ENCODE data around the gene CASP5.
"Not testable (repeated sequence)": the region's sequence is repeated elsewhere in the genome, so short reads cannot be mapped to it uniquely, and the experiment has no call there.

CASP5 gene

DNA sequence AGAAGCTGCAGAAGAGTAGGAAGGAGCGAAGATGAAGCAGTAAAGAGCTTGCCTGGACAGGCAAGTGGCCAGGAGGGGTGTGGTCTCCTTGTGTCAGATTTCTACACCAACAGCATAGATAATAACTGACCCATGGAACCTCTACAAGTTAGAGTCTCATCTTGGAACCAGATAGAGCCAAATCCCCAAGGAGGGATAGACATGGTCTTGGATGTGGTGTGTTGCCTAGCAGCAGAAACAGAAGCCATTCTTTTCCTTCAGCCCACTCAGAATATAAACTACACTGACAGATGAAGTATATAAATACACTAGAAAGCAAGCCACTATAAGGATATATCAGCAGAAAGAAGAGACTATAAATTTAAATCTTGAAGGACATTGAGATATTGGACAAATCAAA, 26.5 kb upstream of the CASP5 start:
- Histone ChIP-seq H3K27me3 (ENCODE audit: control insufficient read depth, insufficient read depth, low read length) (no peaks in the 10 kb centered on the region), H3K9ac (ENCODE audit: low read length) (no peak overlapping the region), H3K4me3 (ENCODE audit: low read depth, low read length) (no peak overlapping the region), H3K36me3 (ENCODE audit: control insufficient read depth, insufficient read depth, low read length) (no peaks in the 10 kb centered on the region), H3K4me1 (ENCODE audit: control insufficient read depth, insufficient read depth, low read length) (no peaks in the 10 kb centered on the region), H3K27ac (ENCODE audit: low read depth, low read length) (no peak overlapping the region), H3K9me3 (ENCODE audit: control insufficient read depth, insufficient read depth, low read depth, low read length) (no peaks in the 10 kb centered on the region)

DNA sequence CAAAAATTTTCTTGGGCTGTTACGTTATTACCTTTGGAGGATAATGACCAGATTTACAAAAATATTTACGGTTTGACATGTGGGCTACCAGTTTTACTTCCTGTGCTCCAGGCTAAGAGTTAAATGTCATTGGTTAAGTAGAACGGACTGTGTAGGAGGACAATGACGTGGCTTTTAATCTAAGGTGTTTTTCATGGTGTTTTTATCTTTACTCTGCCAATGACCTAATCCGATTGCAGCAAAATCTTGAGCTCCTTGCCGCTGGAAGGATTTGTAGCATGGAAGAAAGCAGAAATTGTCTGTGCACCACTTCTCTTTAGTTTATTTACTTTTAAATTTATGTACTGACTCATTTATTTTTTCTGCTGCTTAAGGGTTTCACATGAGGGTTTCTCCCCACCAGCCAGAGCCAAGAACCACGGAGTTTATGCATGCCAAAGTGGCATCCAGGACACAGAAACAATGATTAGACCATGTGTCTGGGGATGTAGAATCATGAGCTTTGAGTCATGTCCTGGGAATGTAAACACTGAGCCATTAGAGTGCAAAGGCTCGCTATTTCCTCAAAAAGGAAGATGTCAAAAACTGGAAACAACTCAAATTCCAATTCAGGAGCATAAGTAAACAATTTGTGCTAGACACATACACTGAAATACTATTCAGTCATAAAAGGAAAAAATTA, 24.1 kb upstream of the CASP5 start:
- Histone ChIP-seq H3K36me3 (ENCODE audit: control insufficient read depth, insufficient read depth, low read length) (no peaks in the 10 kb centered on the region), H3K9ac (ENCODE audit: low read length) (no peak overlapping the region), H3K4me1 (ENCODE audit: control insufficient read depth, insufficient read depth, low read length) (no peaks in the 10 kb centered on the region), H3K4me3 (ENCODE audit: low read depth, low read length) (no peak overlapping the region), H3K27ac (ENCODE audit: low read depth, low read length) (no peak overlapping the region), H3K9me3 (ENCODE audit: control insufficient read depth, insufficient read depth, low read depth, low read length) (no peaks in the 10 kb centered on the region), H3K27me3 (ENCODE audit: control insufficient read depth, insufficient read depth, low read length) (no peaks in the 10 kb centered on the region)

DNA sequence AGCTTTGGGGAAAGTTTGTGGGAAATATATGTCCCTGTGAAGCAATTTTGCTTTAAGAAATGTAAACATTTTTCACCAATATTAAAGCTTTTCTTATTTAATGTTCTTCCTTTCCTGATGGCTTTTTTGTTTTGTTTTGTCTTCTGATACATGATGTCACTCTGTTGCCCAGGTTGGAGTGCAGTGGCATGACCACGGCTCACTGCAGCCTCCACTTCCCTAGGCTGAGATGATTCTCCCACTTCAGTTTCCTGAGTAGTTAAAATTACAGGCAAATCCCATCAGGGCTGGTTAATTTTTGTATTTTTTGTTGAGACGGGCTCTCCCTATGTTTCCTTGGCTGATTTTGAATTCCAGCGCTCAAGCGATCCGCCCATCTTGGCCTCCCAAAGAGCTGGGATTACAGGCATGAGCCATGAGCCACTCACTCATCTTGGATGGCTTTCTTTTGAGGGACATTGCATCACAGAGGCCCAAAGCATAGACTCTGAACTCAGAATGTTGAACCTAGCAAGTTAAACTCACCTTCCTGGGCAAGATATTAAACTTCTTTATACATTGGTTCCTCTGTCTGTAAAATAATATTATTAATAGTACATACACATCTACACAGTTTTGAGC, 22.8 kb upstream of the CASP5 start:
- Histone ChIP-seq H3K4me3 (ENCODE audit: low read depth, low read length) (no peak overlapping the region), H3K4me1 (ENCODE audit: control insufficient read depth, insufficient read depth, low read length) (no peaks in the 10 kb centered on the region), H3K9ac (ENCODE audit: low read length) (no peak overlapping the region)

DNA sequence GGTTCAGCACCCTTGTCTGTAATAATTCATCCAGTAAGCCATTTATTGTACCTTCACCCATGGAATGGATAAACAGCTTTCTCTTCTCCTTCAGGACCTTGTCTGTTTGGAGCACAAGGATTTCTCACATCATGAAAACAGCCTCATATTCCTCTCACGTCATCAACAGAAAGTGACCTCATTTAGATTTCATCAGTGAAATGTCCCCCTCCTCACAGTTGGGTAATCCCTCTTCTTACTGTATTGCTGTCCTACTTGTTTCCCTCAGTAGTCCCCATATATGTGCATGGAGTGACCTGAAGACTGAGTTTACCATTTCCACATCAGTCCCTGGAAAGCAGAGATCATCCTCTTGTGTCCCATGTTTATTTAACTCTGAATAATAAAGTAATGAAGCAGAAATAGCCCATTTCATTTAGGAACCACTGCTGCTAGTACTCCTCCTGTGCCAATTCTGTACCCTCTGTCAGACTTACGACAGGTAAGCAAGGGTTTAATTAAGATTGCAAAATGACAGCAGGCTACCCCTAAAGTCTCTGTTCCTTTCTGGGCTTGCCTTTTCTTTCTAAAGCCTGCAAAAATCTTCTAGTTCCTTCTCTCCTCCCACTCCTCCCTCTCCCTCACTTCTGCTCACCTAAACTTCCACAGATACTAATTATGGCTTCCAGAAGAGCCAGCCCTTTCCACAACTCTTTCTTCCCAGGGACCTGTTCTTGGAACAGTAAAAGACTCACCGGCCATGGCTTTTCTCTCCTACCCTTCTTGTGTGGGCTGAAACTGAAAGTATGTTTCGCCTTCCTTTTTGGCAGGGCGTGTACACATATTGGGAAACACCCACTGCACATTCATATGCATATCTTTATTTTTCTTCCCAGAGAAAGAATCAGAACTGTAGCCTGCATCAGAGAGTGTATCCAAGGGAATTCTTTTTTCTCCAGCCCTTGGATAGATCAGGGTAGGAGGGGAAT, 21.9 kb upstream of the CASP5 start, which contains the start of gene CARD16:
Gene CARD16 (minus strand): TSS at position 779 of the 968 bp plus-strand sequence. CDS start 38 bp downstream, at position 741.
- not testable (repeated sequence) for H3K27ac ChIP-seq (ENCODE audit: low read depth, low read length); H3K9ac ChIP-seq (ENCODE audit: low read length); H3K4me3 ChIP-seq (ENCODE audit: low read depth, low read length); H3K36me3 ChIP-seq (ENCODE audit: control insufficient read depth, insufficient read depth, low read length); H3K9me3 ChIP-seq (ENCODE audit: control insufficient read depth, insufficient read depth, low read depth, low read length); H3K4me1 ChIP-seq (ENCODE audit: control insufficient read depth, insufficient read depth, low read length); H3K27me3 ChIP-seq (ENCODE audit: control insufficient read depth, insufficient read depth, low read length)

More for the DNA sequence above, 22.8 kb upstream of the CASP5 start:
- Histone ChIP-seq H3K27ac (ENCODE audit: low read depth, low read length) (no peak overlapping the region), H3K36me3 (ENCODE audit: control insufficient read depth, insufficient read depth, low read length) (no peaks in the 10 kb centered on the region), H3K27me3 (ENCODE audit: control insufficient read depth, insufficient read depth, low read length) (no peaks in the 10 kb centered on the region), H3K9me3 (ENCODE audit: control insufficient read depth, insufficient read depth, low read depth, low read length) (no peaks in the 10 kb centered on the region)

DNA sequence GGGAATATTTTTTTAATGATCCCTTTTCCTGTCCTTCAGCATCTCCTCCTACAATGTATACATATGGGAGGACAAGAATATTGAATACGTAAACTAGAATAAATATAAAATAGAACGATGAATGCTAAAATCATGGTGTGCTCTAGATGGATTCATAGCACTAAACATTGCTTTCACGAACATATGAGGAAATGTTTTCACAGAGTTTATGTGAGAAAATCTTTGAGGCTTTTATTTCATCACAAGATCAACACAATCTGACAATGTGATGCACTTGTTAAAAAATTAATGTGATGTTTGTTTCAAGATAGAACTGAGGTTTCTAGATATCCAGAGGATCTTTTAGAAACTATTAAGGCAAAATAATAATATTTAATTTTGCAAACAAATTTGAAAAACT, 19.2 kb upstream of the CASP5 start:
- Histone ChIP-seq H3K27me3 (ENCODE audit: control insufficient read depth, insufficient read depth, low read length) (no peaks in the 10 kb centered on the region), H3K27ac (ENCODE audit: low read depth, low read length) (no peak overlapping the region), H3K36me3 (ENCODE audit: control insufficient read depth, insufficient read depth, low read length) (no peaks in the 10 kb centered on the region), H3K9ac (ENCODE audit: low read length) (no peak overlapping the region), H3K4me1 (ENCODE audit: control insufficient read depth, insufficient read depth, low read length) (no peaks in the 10 kb centered on the region), H3K9me3 (ENCODE audit: control insufficient read depth, insufficient read depth, low read depth, low read length) (peaks cover 8% of the 10 kb centered on the region), H3K4me3 (ENCODE audit: low read depth, low read length) (no peak overlapping the region)

DNA sequence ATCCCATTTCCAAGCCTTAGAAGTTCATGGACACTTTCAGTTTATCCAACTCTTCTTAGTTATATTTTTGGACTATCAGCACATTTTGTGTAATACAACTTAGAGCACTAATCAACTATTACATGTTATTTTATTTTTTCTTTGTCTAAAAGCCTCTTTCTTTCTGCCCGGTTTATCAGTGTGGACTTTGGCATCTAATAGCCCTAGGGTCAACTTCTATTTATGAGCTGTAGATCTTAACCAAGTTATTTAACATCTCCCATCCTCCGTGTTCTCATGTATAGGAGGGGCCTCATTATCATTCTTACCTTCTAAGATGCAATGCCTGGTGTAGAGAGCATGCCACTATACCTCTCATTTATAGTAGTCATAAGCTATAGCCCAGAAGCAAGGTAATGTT, 17.7 kb upstream of the CASP5 start:
- Histone ChIP-seq H3K4me3 (ENCODE audit: low read depth, low read length) (no peak overlapping the region), H3K9me3 (ENCODE audit: control insufficient read depth, insufficient read depth, low read depth, low read length) (peaks cover 9% of the 10 kb centered on the region), H3K36me3 (ENCODE audit: control insufficient read depth, insufficient read depth, low read length) (no peaks in the 10 kb centered on the region), H3K27ac (ENCODE audit: low read depth, low read length) (no peak overlapping the region), H3K9ac (ENCODE audit: low read length) (no peak overlapping the region), H3K27me3 (ENCODE audit: control insufficient read depth, insufficient read depth, low read length) (no peaks in the 10 kb centered on the region), H3K4me1 (ENCODE audit: control insufficient read depth, insufficient read depth, low read length) (no peaks in the 10 kb centered on the region)

DNA sequence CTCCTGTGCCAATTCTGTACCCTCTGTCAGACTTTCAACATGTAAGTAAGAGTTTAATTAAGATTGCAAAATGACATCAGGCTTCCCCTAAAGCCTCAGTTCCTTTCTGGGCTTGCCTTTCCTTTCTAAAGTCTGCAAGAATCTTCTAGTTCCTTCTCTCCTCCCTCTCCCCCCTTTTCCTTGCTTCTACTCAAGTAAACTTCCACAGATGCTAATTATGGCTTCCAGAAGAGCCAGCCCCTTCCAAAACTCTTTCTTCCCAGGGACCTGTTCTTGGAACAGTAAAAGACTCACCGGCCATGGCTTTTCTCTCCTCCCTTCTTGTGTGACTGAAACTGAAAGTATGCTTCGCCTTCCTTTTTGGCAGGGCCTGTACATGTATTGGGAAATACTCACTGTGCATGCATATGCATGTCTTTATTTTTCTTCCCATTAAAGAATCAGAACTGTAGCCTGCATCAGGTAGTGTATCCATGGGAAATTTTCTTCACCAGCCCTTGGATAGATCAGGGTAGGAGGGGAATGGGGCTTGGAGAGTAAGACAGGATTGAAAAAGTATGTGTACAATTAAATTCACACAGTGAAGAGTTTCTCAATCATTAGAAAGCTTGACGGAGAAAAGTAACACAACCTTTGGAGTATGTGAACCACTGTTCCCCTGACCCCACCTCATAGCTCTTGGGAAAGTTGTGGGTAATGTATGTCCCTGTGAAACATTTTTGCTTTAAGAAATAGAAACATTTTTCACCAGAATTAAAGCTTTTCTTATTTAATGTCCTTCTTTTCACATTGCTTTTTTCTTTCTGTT, 12.0 kb upstream of the CASP5 start, which contains the start of gene CASP1:
Gene CASP1 (minus strand): TSS at position 332 of the 808 bp plus-strand sequence. CDS start 31 bp downstream, at position 301.
- peaks cover 9% of the 10 kb centered on the region for H3K9me3 ChIP-seq (ENCODE audit: control insufficient read depth, insufficient read depth, low read depth, low read length)
- no peaks in the 10 kb centered on the region for H3K27me3 ChIP-seq (ENCODE audit: control insufficient read depth, insufficient read depth, low read length)
- no peak within 1 kb of the TSS for H3K27ac ChIP-seq (ENCODE audit: low read depth, low read length)
- H3K36me3 ChIP-seq (ENCODE audit: control insufficient read depth, insufficient read depth, low read length) = no peaks in the 10 kb centered on the region
- no peak within 1 kb of the TSS for H3K9ac ChIP-seq (ENCODE audit: low read length)
- no peak within 1 kb of the TSS for H3K4me3 ChIP-seq (ENCODE audit: low read depth, low read length)
- H3K4me1 ChIP-seq (ENCODE audit: control insufficient read depth, insufficient read depth, low read length) = no peaks in the 10 kb centered on the region

DNA sequence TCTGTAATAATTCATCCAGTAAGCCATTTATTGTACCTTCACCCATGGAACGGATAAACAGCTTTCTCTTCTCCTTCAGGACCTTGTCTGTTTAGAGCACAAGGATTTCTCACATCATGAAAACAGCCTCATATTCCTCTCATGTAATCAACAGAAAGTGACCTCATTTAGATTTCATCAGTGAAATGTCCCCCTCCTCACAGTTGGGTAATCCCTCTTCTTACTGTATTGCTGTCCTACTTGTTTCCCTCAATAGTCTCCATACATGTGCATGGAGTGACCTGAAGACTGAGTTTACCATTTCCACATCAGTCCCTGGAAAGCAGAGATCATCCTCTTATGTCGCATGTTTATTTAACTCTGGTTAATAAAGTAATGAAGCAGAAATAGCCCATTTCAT, 11.4 kb upstream of the CASP5 start:
- H3K27me3 ChIP-seq (ENCODE audit: control insufficient read depth, insufficient read depth, low read length); H3K4me1 ChIP-seq (ENCODE audit: control insufficient read depth, insufficient read depth, low read length); H3K9ac ChIP-seq (ENCODE audit: low read length); H3K36me3 ChIP-seq (ENCODE audit: control insufficient read depth, insufficient read depth, low read length); H3K9me3 ChIP-seq (ENCODE audit: control insufficient read depth, insufficient read depth, low read depth, low read length); H3K4me3 ChIP-seq (ENCODE audit: low read depth, low read length); H3K27ac ChIP-seq (ENCODE audit: low read depth, low read length): not testable (repeated sequence)

DNA sequence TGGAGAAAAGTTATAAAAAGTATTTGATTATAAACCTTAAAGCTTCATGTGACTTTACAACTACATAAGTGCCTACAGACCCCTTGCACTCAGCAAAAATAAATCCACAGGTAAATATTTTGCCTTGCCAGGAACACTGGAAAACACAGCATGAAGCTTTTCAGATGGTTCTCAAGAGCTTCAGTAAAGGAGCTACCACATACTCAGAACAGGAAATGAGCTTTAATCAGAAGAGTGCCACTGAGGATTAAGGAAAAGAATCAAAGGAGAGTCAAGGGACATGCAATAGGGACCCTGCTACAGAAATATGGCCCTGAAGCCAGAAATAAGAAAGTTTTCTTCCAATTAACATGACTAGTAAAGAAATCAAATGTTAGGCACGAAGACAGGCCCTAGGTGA, 10.8 kb upstream of the CASP5 start:
- Histone ChIP-seq H3K27ac (ENCODE audit: low read depth, low read length) (no peak overlapping the region), H3K27me3 (ENCODE audit: control insufficient read depth, insufficient read depth, low read length) (no peaks in the 10 kb centered on the region), H3K9me3 (ENCODE audit: control insufficient read depth, insufficient read depth, low read depth, low read length) (peaks cover 9% of the 10 kb centered on the region), H3K4me1 (ENCODE audit: control insufficient read depth, insufficient read depth, low read length) (no peaks in the 10 kb centered on the region), H3K9ac (ENCODE audit: low read length) (no peak overlapping the region), H3K36me3 (ENCODE audit: control insufficient read depth, insufficient read depth, low read length) (no peaks in the 10 kb centered on the region), H3K4me3 (ENCODE audit: low read depth, low read length) (no peak overlapping the region)

DNA sequence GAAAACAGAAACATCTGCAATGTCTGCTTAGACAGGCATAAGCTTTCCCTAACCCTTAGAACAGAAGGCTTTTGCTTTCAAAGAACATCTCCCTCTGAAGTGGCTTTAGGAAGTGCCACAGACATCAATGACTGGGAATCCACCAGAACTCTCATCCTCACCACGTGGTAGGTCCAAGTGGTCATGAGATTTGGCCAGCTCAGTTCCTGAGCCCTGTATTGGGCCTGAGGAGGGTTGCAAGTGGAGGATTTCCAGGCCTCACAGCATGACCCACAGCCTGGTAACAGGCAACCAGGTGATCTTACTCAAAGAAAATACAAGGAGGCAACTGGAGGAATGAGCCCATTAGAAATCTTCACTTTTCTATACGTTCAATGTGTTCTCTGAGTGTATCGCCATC, 10.4 kb upstream of the CASP5 start:
- no peak overlapping the region for H3K9ac ChIP-seq (ENCODE audit: low read length)
- H3K4me3 ChIP-seq (ENCODE audit: low read depth, low read length) = no peak overlapping the region
- H3K36me3 ChIP-seq (ENCODE audit: control insufficient read depth, insufficient read depth, low read length) = no peaks in the 10 kb centered on the region
- no peaks in the 10 kb centered on the region for H3K4me1 ChIP-seq (ENCODE audit: control insufficient read depth, insufficient read depth, low read length)
- no peaks in the 10 kb centered on the region for H3K27me3 ChIP-seq (ENCODE audit: control insufficient read depth, insufficient read depth, low read length)
- H3K27ac ChIP-seq (ENCODE audit: low read depth, low read length) = no peak overlapping the region
- H3K9me3 ChIP-seq (ENCODE audit: control insufficient read depth, insufficient read depth, low read depth, low read length) = peaks cover 9% of the 10 kb centered on the region

Measured in HUES6 (cell line).